ENCODE data around the gene NEIL1. TPM values are rescaled to one million over a fixed set of nuclear protein-coding genes. Genes with fewer than 3 reads are reported as not detected.
"Not testable (repeated sequence)": the region's sequence is repeated elsewhere in the genome, so short reads cannot be mapped to it uniquely, and the experiment has no call there.

The NEIL1 gene
- total RNA-seq, 1 experiment from 2014 or later = 41.4 TPM

- RAD21 ChIA-PET (ENCODE audit: low non-redundant PET in 1 of 2, low total read pairs in 2 of 2, uncharacterized antibody in 2 of 2, unreplicated experiment in 2 of 2) = no interaction called here
These were observed 44.5 kb upstream of the NEIL1 start for GRCh38 chr15:75302318-75302717.

GRCh38 chr15:75302753-75303152 lies 44.1 kb upstream of the NEIL1 start:
- H3K27ac ChIP-seq (ENCODE audit: low read depth, low read length); H3K9me3 ChIP-seq (ENCODE audit: control insufficient read depth in 1 of 2, insufficient read depth in 1 of 2, low read depth in 1 of 2, low read length in 2 of 2); intact Hi-C loops (cut with micrococcal nuclease); H3K4me2 ChIP-seq (ENCODE audit: low read length); H3K79me2 ChIP-seq (ENCODE audit: insufficient read depth, low read length); CTCF ChIA-PET; H3K9me2 ChIP-seq (ENCODE audit: insufficient read depth); POLR2A ChIA-PET; H3K36me3 ChIP-seq (ENCODE audit: control insufficient read depth in 1 of 2, insufficient read depth in 2 of 2, low read length in 2 of 2); H3K9ac ChIP-seq (ENCODE audit: low read length); H2AFZ ChIP-seq (ENCODE audit: low read depth, low read length, poor library complexity, severe bottlenecking); H3K4me3 ChIP-seq (replicated peaks in 1 of 2; ENCODE audit: low read depth in 1 of 2, low read length in 2 of 2); DNase-seq (ENCODE audit: low read depth, low spot score); H4K20me1 ChIP-seq (ENCODE audit: insufficient read depth); BruUV-seq (replicated peaks); ATAC-seq; RAD21 ChIA-PET (ENCODE audit: low non-redundant PET in 1 of 2, low total read pairs in 2 of 2, uncharacterized antibody in 2 of 2, unreplicated experiment in 2 of 2); H3K27me3 ChIP-seq (ENCODE audit: insufficient read depth, low read length): not testable (repeated sequence)
- peaks cover 2 to 10% of the 10 kb centered on the region in 2 experiments; a peak in 3 of 4 replicates for H3K4me1 ChIP-seq (ENCODE audit: control insufficient read depth in 1 of 2, insufficient read depth in 2 of 2, low read length in 2 of 2)

More at GRCh38 chr15:75302318-75302717, 44.5 kb upstream of the NEIL1 start:
- ATAC-seq = no peak
- TF ChIP-seq ZFX (IDR thresholded peaks at IDR 0.05) = no peak
- TF ChIP-seq SIN3A (IDR thresholded peaks at IDR 0.05; ENCODE audit: low read depth) = no peak
- no peak for TF ChIP-seq ELF1 (IDR thresholded peaks at IDR 0.05; ENCODE audit: borderline replicate concordance, low read depth)
- no peak for TF ChIP-seq POLR2A (IDR thresholded peaks at IDR 0.05; ENCODE audit: borderline replicate concordance, extremely low read depth, insufficient read depth, insufficient read length)
- TF ChIP-seq JUND (IDR thresholded peaks at IDR 0.05) = no peak
- no peak for TF ChIP-seq CEBPB (IDR thresholded peaks at IDR 0.05; ENCODE audit: low read depth)
- Histone ChIP-seq H3K4me2 (ENCODE audit: low read length) (no peak overlapping the region), H2AFZ (ENCODE audit: low read depth, low read length, poor library complexity, severe bottlenecking) (no peak overlapping the region), H3K4me1 (ENCODE audit: control insufficient read depth in 1 of 2, insufficient read depth in 2 of 2, low read length in 2 of 2) (peaks cover 0 to 7% of the 10 kb centered on the region in 2 experiments; a peak in 1 of 4 replicates), H3K4me3 (replicated peaks in 1 of 2; ENCODE audit: low read depth in 1 of 2, low read length in 2 of 2) (no peak overlapping the region), H3K9me3 (ENCODE audit: control insufficient read depth in 1 of 2, insufficient read depth in 1 of 2, low read depth in 1 of 2, low read length in 2 of 2) (no peaks in the 10 kb centered on the region), H4K20me1 (ENCODE audit: insufficient read depth) (no peaks in the 10 kb centered on the region), H3K9me2 (ENCODE audit: insufficient read depth) (no peaks in the 10 kb centered on the region), H3K9ac (ENCODE audit: low read length) (no peak overlapping the region), H3K36me3 (ENCODE audit: control insufficient read depth in 1 of 2, insufficient read depth in 2 of 2, low read length in 2 of 2) (no peaks in the 10 kb centered on the region), H3K79me2 (ENCODE audit: insufficient read depth, low read length) (no peaks in the 10 kb centered on the region), H3K27ac (ENCODE audit: low read depth, low read length) (no peak overlapping the region), H3K27me3 (ENCODE audit: insufficient read depth, low read length) (no peaks in the 10 kb centered on the region)
- no peak for DNase-seq (ENCODE audit: low read depth, low spot score)
- intact Hi-C loops (cut with micrococcal nuclease) = no loop called here
- BruUV-seq (replicated peaks) = no TSS peak
- ChIA-PET POLR2A (no interaction called here), CTCF (no interaction called here)
